H9 (cell line): Measurements from ENCODE around the gene TRIM22. TPM values are rescaled to one million over a fixed set of nuclear protein-coding genes. Genes with fewer than 3 reads are reported as not detected.

Source experiments
- DNase-seq: peaks from one replicate; pipeline ENCODE4 v3.0.0-alpha.2; 2017
- H2AFZ ChIP-seq: one replicate; pipeline ENCODE4 v1.6.1; 2013; ENCODE audit warnings: mild to moderate bottlenecking, low read length, control low read depth, moderate library complexity
- H2AK5ac ChIP-seq: 2 replicates; pipeline ENCODE4 v1.6.1; 2013; ENCODE audit warnings: low read length, control low read depth, mixed read lengths; ENCODE audit not compliant: insufficient read length
- H2BK120ac ChIP-seq: one replicate; pipeline ENCODE4 v1.6.1; 2013; ENCODE audit warnings: low read depth, mild to moderate bottlenecking, low read length, control low read depth, inconsistent platforms; ENCODE audit not compliant: poor library complexity, severe bottlenecking
- H2BK12ac ChIP-seq: 2 replicates; pipeline ENCODE4 v1.6.1; 2013; ENCODE audit warnings: low read length, control low read depth, mixed read lengths, low read depth; ENCODE audit not compliant: insufficient read length
- H2BK15ac ChIP-seq: 2 replicates; pipeline ENCODE4 v1.6.1; 2013; ENCODE audit warnings: low read depth, low read length, control low read depth
- H2BK20ac ChIP-seq: one replicate; pipeline ENCODE4 v1.6.1; 2013; ENCODE audit warnings: low read depth, mild to moderate bottlenecking, low read length, control low read depth, inconsistent platforms; ENCODE audit not compliant: poor library complexity, severe bottlenecking
- H2BK5ac ChIP-seq: 2 replicates; pipeline ENCODE4 v1.6.1; 2013; ENCODE audit warnings: low read length, control low read depth, mixed read lengths; ENCODE audit not compliant: insufficient read length
- H3K14ac ChIP-seq: 2 replicates; pipeline ENCODE4 v1.6.1; 2013; ENCODE audit warnings: low read length, control low read depth; ENCODE audit not compliant: insufficient read depth
- H3K18ac ChIP-seq: 2 replicates; pipeline ENCODE4 v1.6.1; 2013; ENCODE audit warnings: low read depth, mild to moderate bottlenecking, mixed read lengths, low read length, control low read depth; ENCODE audit not compliant: insufficient read length
- H3K23ac ChIP-seq: 2 replicates; pipeline ENCODE4 v1.6.1; 2013; ENCODE audit warnings: low read length, control low read depth, mixed read lengths, low read depth; ENCODE audit not compliant: insufficient read length
- H3K23me2 ChIP-seq: 2 replicates; pipeline ENCODE4 v1.6.1; 2013; ENCODE audit warnings: low read depth, mild to moderate bottlenecking, mixed read lengths, low read length, control low read depth; ENCODE audit not compliant: insufficient read length, poor library complexity, severe bottlenecking
- H3K27ac ChIP-seq: 2 replicates; pipeline ENCODE4 v1.5.1; 2013; ENCODE audit warnings: low read length, control low read depth, mixed read lengths, low read depth; ENCODE audit not compliant: insufficient read length
- H3K27me3 ChIP-seq: 2 replicates; pipeline ENCODE4 v1.6.1; 2013; ENCODE audit warnings: low read length, control low read depth, inconsistent platforms; ENCODE audit not compliant: insufficient read depth
- H3K4ac ChIP-seq: 2 replicates; pipeline ENCODE4 v1.6.1; 2013; ENCODE audit warnings: low read depth, mild to moderate bottlenecking, control low read depth, inconsistent platforms, low read length, moderate library complexity
- H3K4me1 ChIP-seq: 2 replicates; pipeline ENCODE4 v1.6.1; 2013; ENCODE audit warnings: low read length, control low read depth, inconsistent platforms; ENCODE audit not compliant: insufficient read depth
- H3K4me2 ChIP-seq: 2 replicates; pipeline ENCODE4 v1.6.1; 2013; ENCODE audit warnings: low read length, control low read depth, mixed read lengths; ENCODE audit not compliant: insufficient read length, insufficient read depth
- H3K56ac ChIP-seq: 2 replicates; pipeline ENCODE4 v1.6.1; 2013; ENCODE audit warnings: low read depth, mild to moderate bottlenecking, mixed read lengths, low read length, control low read depth; ENCODE audit not compliant: insufficient read length
- H3K79me1 ChIP-seq: 2 replicates; pipeline ENCODE4 v1.6.1; 2013; ENCODE audit warnings: low read depth, mild to moderate bottlenecking, moderate library complexity, low read length, control low read depth, inconsistent platforms; ENCODE audit not compliant: insufficient read depth, poor library complexity, severe bottlenecking
- H3K79me2 ChIP-seq: 2 replicates; pipeline ENCODE4 v1.6.1; 2013; ENCODE audit warnings: low read length, control low read depth, inconsistent platforms; ENCODE audit not compliant: insufficient read depth
- H3K9ac ChIP-seq: 2 replicates; pipeline ENCODE4 v1.6.1; 2013; ENCODE audit warnings: low read length, control low read depth, mixed read lengths; ENCODE audit not compliant: insufficient read length; ENCODE audit errors: extremely low read depth
- H3K9me3 ChIP-seq: one replicate; pipeline ENCODE4 v1.6.1; 2013; ENCODE audit warnings: low read depth, low read length, inconsistent platforms; ENCODE audit not compliant: control insufficient read depth
- H3T11ph ChIP-seq: one replicate; pipeline ENCODE4 v1.6.1; 2013; ENCODE audit warnings: mild to moderate bottlenecking, low read length, control low read depth, inconsistent platforms
- H4K20me1 ChIP-seq: one replicate; pipeline ENCODE4 v1.6.1; 2013; ENCODE audit not compliant: control insufficient read depth, insufficient read length, insufficient read depth
- H4K5ac ChIP-seq: 2 replicates; pipeline ENCODE4 v1.6.1; 2013; ENCODE audit warnings: low read depth, mild to moderate bottlenecking, mixed read lengths, low read length, control low read depth; ENCODE audit not compliant: insufficient read length
- H4K8ac ChIP-seq: replicated peaks from 2 replicates; pipeline ENCODE4 v1.6.1; 2013; ENCODE audit warnings: low read length, control low read depth, mixed read lengths, low read depth; ENCODE audit not compliant: insufficient read length
- H4K91ac ChIP-seq: 2 replicates; pipeline ENCODE4 v1.6.1; 2013; ENCODE audit warnings: low read depth, mild to moderate bottlenecking, moderate library complexity, mixed read lengths, low read length, control low read depth; ENCODE audit not compliant: insufficient read length
- H3K27ac Mint-ChIP-seq, 3 experiments: 2 replicates in 2 of 3; 3 replicates in 1 of 3; pipeline ENCODE4 v1.8.0; 2020 to 2021; ENCODE audit warnings: mixed read lengths in 3 of 3, mild to moderate bottlenecking in 1 of 3, moderate library complexity in 1 of 3
- H3K27me3 Mint-ChIP-seq: 2 replicates; pipeline ENCODE4 v1.8.0; 2021; ENCODE audit warnings: low read depth, mild to moderate bottlenecking, moderate library complexity, mixed read lengths
- H3K36me3 Mint-ChIP-seq, 3 experiments: 2 replicates in 2 of 3; 3 replicates in 1 of 3; pipeline ENCODE4 v1.8.0; 2020 to 2021; ENCODE audit warnings: low read depth in 3 of 3, mixed read lengths in 3 of 3; ENCODE audit not compliant: insufficient read depth in 1 of 3
- H3K4me1 Mint-ChIP-seq, 2 experiments: 2 replicates each; pipeline ENCODE4 v1.8.0; 2020; ENCODE audit warnings: mixed read lengths in 2 of 2
- H3K4me3 Mint-ChIP-seq, 2 experiments: 2 replicates in 1 of 2; 3 replicates in 1 of 2; pipeline ENCODE4 v1.8.0; 2020 to 2021; ENCODE audit warnings: mild to moderate bottlenecking in 2 of 2, mixed read lengths in 2 of 2, moderate library complexity in 1 of 2
- H3K9me3 Mint-ChIP-seq, 2 experiments: 2 replicates in 1 of 2; 3 replicates in 1 of 2; pipeline ENCODE4 v1.8.0; 2020; ENCODE audit warnings: mild to moderate bottlenecking in 2 of 2, mixed read lengths in 2 of 2, moderate library complexity in 1 of 2
- WGBS: extraction: QIAGEN DNeasy Blood & Tissue Kit; methylation state at CpG from one replicate; pipeline ENCODE4 v1.1.7; 2013; ENCODE audit warnings: missing lambda C conversion rate, low lambda C conversion rate, mixed read lengths; ENCODE audit not compliant: insufficient read length; ENCODE audit errors: extremely low coverage; 5-methylcytosine and 5-hydroxymethylcytosine counted together
- total RNA-seq: library from RNA; stranded (reverse); gene quantifications from 2 replicates; pipeline ENCODE4 v1.2.1, GENCODE V29; 2021
- TF ChIP-seq, protein P1 (sequence below): fragments of 200-600 bp; sonication (generic); conservative IDR thresholded peaks from 3 replicates; pipeline ENCODE4 v1.8.0; 2021; ENCODE audit warnings: antibody characterized with exemption, mild to moderate bottlenecking

Gene TRIM22
- total RNA-seq, 1 experiment from 2014 or later = 78.6 TPM

GRCh38 chr11:5719703-5720495, 30.3 kb downstream of the TRIM22 start:
- Histone ChIP-seq H3K9ac (no peak overlapping the region), H3K79me1 (no peaks in the 10 kb centered on the region), H2BK120ac (no peak overlapping the region), H2AFZ (no peak overlapping the region), H3K27ac (no peak overlapping the region), H3K23me2 (no peaks in the 10 kb centered on the region), H3K27me3 (no peaks in the 10 kb centered on the region), H4K5ac (no peak overlapping the region), H3K18ac (no peak overlapping the region), H3K23ac (no peak overlapping the region), H4K91ac (no peak overlapping the region), H3K4me1 (no peaks in the 10 kb centered on the region), H2BK12ac (no peak overlapping the region), H3K4ac (no peak overlapping the region), H2BK5ac (no peak overlapping the region), H2AK5ac (no peak overlapping the region), H2BK20ac (no peak overlapping the region), H3T11ph (no peak overlapping the region), H3K79me2 (no peaks in the 10 kb centered on the region), H3K4me2 (no peak overlapping the region), H3K14ac (no peak overlapping the region), H2BK15ac (no peak overlapping the region), H4K20me1 (no peaks in the 10 kb centered on the region), H3K9me3 (no peaks in the 10 kb centered on the region), H4K8ac (no peak overlapping the region), H3K56ac (no peak overlapping the region)
- Mint-ChIP-seq H3K27me3 (peaks cover 2% of the 10 kb centered on the region; the same call in 1 of the 2 replicates), H3K27ac (no peak overlapping the region), H3K4me3 (no peak overlapping the region), H3K36me3 (no peaks in the 10 kb centered on the region; a peak in 1 of 7 replicates), H3K4me1 (no peaks in the 10 kb centered on the region), H3K9me3 (peaks cover 2 to 3% of the 10 kb centered on the region in 2 experiments; a peak in 3 of 5 replicates)
- no CpG with 5 or more reads among the region's 3 CpGs for WGBS
- DNase-seq = no peak
- TF ChIP-seq, protein P1, sequence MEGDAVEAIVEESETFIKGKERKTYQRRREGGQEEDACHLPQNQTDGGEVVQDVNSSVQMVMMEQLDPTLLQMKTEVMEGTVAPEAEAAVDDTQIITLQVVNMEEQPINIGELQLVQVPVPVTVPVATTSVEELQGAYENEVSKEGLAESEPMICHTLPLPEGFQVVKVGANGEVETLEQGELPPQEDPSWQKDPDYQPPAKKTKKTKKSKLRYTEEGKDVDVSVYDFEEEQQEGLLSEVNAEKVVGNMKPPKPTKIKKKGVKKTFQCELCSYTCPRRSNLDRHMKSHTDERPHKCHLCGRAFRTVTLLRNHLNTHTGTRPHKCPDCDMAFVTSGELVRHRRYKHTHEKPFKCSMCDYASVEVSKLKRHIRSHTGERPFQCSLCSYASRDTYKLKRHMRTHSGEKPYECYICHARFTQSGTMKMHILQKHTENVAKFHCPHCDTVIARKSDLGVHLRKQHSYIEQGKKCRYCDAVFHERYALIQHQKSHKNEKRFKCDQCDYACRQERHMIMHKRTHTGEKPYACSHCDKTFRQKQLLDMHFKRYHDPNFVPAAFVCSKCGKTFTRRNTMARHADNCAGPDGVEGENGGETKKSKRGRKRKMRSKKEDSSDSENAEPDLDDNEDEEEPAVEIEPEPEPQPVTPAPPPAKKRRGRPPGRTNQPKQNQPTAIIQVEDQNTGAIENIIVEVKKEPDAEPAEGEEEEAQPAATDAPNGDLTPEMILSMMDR = no peak
